DND-41 (cell line): Measurements from ENCODE around the gene MCF2L.

Experiments used
- EZH2 ChIP-seq: IDR thresholded peaks from 3 replicates; pipeline ENCODE4 v1.6.1; 2012; ENCODE audit warnings: borderline replicate concordance, low read depth, mild to moderate bottlenecking, moderate library complexity, low read length, inconsistent platforms; ENCODE audit not compliant: severe bottlenecking
- TF ChIP-seq, protein P1 (sequence below): IDR thresholded peaks from 2 replicates; pipeline ENCODE4 v1.5.1; 2012; ENCODE audit warnings: borderline replicate concordance, low read length, moderate library complexity, mild to moderate bottlenecking; ENCODE audit not compliant: poor library complexity, severe bottlenecking; ENCODE audit errors: extremely low read depth

DNA sequence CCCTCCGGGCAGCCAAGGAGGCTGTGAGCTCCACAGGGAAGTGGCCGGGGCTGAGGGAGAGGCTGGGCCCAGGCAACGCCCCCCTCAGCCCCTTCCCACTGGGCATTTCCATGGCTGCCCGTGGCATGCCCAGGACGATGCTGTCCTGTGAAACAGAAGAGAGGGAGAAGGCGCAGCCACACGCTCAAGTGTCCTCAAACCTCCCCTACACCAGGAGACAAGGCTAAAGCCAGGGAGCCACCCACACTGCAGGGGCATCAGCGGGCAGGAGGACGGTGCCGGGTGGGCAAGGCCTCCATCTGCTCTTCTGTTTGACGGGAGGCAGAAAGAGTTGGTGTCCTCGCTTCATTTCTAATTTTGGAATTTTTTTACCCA, 175.2 kb downstream of the MCF2L start:
- TF ChIP-seq, protein P1, sequence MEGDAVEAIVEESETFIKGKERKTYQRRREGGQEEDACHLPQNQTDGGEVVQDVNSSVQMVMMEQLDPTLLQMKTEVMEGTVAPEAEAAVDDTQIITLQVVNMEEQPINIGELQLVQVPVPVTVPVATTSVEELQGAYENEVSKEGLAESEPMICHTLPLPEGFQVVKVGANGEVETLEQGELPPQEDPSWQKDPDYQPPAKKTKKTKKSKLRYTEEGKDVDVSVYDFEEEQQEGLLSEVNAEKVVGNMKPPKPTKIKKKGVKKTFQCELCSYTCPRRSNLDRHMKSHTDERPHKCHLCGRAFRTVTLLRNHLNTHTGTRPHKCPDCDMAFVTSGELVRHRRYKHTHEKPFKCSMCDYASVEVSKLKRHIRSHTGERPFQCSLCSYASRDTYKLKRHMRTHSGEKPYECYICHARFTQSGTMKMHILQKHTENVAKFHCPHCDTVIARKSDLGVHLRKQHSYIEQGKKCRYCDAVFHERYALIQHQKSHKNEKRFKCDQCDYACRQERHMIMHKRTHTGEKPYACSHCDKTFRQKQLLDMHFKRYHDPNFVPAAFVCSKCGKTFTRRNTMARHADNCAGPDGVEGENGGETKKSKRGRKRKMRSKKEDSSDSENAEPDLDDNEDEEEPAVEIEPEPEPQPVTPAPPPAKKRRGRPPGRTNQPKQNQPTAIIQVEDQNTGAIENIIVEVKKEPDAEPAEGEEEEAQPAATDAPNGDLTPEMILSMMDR: no peak
- no peak for TF ChIP-seq EZH2
